Retinal pigment epithelial cell (primary cell): Measurements from ENCODE around the gene TNPO2.

ENCODE experiments used
- DNase-seq: peaks from one replicate; pipeline ENCODE4 v3.0.0-alpha.2; 2010; ENCODE audit warnings: low read depth
- H3K4me3 ChIP-seq: 2 replicates; pipeline ENCODE4 v1.5.1; 2011; ENCODE audit warnings: mild to moderate bottlenecking, low read length, control low read depth, moderate library complexity
- TF ChIP-seq, protein P1 (sequence below): conservative IDR thresholded peaks from 2 replicates; pipeline ENCODE4 v1.5.1; 2011; ENCODE audit warnings: low read depth, low read length, control low read depth, inconsistent platforms

The TNPO2 gene

DNA sequence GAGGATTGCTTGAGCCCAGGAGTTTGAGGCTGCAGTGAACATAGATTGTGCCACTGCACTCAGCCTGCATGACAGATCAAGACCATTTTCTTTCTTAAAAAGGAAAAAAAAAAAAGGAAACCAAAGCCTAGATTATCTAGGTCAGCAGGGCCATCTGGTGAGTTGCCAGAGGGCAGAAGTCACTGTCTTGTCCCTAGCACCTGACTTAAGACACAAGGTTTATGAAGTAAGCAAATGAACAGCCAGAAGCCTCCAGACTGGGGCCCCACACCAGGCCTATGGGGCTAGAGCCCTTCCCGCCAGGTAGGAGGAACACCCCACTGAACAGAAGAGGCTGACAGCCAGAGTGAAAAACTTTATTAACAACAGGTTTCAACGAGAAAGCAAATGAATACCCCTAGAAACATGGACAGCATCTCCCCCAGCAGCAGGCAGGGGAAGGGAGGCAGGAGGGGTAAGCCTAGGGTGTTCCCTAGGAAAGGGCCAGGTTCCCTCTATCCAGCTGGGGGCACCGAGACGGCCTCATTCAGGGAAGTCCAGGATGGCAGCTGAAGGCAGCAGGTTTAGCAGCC, 55.9 kb downstream of the TNPO2 start:
- no peak for DNase-seq
- peak overlapping the region; percentile 96 for H3K4me3 ChIP-seq
- TF ChIP-seq, protein P1, sequence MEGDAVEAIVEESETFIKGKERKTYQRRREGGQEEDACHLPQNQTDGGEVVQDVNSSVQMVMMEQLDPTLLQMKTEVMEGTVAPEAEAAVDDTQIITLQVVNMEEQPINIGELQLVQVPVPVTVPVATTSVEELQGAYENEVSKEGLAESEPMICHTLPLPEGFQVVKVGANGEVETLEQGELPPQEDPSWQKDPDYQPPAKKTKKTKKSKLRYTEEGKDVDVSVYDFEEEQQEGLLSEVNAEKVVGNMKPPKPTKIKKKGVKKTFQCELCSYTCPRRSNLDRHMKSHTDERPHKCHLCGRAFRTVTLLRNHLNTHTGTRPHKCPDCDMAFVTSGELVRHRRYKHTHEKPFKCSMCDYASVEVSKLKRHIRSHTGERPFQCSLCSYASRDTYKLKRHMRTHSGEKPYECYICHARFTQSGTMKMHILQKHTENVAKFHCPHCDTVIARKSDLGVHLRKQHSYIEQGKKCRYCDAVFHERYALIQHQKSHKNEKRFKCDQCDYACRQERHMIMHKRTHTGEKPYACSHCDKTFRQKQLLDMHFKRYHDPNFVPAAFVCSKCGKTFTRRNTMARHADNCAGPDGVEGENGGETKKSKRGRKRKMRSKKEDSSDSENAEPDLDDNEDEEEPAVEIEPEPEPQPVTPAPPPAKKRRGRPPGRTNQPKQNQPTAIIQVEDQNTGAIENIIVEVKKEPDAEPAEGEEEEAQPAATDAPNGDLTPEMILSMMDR, result no peak

DNA sequence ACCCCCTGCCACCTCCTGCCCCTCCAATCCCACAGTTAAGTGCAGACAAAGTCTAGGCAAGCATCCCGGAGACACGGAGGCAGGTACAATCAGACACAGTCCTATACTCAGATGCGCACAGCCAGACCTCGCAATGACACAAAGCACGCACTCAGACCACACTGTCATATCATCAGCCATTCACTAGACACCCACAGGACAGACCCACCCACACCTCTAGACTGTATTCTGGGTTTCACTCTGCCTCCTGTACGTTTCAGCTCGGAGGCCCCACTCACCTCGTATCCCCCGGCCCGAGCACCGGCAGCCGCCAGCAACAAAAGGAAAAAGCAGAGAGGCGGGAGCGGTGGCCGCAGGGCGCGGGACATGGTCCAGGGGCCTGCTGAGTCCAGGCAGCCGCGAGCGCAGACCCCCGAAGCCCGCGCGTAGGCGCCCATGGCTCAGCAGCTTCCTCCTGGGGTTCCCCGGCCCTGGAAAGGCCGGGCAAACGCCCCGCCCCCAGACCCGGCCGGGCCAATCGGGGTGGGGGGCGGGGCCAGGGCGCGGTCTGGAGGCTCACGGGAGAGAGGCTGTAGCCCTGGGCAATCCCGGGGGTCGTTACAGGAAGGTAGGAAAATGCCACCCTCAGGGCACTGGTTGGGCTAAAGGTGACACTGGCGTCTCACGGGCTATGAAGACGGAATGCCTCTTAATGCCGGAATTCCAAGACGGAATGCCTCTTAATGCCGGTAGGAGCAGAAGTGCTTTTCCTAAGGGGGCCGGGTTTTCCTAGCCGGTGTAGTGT, 57.3 kb downstream of the TNPO2 start, which contains the start of the genes MAN2B1 and WDR83:
Gene MAN2B1, minus strand, starts transcription at position 478 of the 784 bp plus-strand sequence. Its CDS starts 41 bp downstream, at position 437.
Gene WDR83, plus strand, starts transcription at position 543 of the 784 bp plus-strand sequence. CDS start 2,984 bp downstream, outside the sequence.
- TF ChIP-seq, protein P1, result no peak
- no peak for DNase-seq
- peak within 1 kb of the TSS; percentile 59 for H3K4me3 ChIP-seq

DNA sequence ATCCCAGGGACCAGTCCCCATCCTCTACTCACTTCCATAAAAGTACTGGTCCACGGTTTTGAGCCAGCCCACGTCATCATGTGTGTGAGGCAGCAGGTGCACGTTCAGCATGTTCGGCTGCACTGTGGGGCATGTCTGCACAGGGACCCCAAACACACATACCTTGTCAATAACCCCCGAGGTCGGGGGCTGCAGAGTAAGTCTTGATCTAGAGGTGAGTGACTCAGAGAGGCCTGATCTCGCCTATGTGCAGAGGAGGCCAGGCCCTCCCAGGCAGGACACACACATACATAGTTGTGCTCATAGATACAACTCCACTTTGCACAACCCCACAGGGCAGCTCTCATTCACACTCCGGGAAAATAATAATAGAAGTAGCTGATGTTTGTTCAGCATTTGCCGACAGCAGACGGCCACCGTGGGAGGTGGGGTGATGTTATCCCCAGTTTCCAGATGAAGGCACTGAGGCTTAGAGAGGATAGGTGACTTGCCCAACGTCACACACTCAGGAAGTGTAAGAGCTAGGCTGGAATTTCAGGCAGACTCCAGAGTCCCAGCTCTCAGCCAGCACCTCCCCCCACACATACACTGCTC, 58.0 kb downstream of the TNPO2 start:
- TF ChIP-seq, protein P1, result no peak
- no peak for DNase-seq
- H3K4me3 ChIP-seq, result peak overlapping the region; percentile 59

DNA sequence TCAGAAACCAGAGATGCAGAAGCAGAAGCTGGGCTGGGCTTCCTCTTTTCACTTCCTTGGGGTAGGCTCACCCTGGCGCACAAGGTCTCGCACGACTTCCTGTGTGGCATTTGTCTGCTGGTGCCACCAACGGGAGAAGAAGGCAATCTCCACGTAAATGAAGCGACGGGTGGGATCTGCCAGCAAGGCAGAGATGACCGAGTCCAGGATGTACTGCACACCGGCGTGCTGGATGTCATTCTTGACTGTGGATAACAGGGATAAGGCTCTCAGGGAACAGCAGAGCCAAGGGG, 58.5 kb downstream of the TNPO2 start:
- DNase-seq, result no peak
- TF ChIP-seq, protein P1, result no peak
- H3K4me3 ChIP-seq, result no peak overlapping the region

DNA sequence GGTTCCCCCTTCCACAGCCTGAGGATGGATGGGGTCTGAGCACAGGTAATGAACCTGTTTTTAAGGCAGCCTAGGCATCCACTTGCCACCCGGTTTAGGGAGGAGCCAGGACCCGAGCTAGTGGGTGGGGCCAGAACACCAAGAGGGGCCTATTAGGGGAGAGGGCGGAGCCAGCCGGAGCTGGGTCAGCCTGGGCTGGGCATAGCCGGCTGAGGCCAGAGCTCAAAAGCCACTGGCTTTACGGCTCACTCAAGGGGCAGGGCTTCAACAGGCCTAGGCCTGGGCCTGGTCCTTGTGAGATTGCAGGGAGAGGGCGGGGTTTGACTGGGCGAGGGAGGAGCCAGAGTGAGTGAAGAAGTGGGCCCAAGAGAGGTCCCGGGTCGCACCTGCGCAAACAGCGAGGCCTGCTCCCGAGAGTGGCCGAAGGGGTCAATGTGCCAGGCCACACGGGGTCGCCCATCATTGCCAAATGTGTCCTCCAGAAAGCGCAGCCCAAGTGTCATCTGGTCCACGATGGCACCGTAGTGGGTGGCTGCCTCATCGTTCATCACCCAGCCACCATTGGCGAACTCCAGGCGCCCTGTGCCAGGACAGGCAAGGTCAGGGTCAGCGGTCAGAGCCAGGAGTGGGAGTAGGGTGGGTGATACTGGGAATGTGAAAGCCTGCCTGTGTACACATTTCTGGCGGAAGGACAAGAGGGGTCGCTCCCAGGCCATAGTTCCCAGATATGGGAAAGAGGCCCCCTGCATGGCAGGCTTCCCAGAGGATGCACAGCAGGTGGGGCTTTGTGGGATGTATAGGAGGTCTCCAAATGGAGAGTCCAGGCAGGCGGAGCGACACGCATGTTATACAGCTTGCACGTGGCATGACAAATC, 59.1 kb downstream of the TNPO2 start:
- no peak overlapping the region for H3K4me3 ChIP-seq
- TF ChIP-seq, protein P1, result no peak
- DNase-seq, result no peak

DNA sequence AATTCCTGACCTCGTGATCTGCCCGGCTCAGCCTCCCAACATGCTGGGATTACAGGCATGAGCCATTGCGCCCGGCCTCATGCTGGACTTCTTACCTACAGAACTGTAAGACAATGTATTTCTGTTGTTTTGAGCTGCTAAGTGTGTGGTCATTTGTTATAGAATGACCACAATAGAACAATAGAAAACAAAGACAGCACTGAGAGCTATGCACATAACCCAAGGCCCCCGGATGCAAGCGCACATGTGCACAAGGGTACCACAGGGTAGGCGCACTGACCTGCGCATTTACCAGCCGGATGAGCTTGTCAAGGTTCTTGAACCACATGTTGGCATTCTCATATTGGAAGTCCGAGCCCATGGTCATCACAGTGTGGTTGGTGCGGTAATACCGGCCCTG, 62.8 kb downstream of the TNPO2 start:
- TF ChIP-seq, protein P1, result no peak
- H3K4me3 ChIP-seq, result no peak overlapping the region
- DNase-seq, result no peak
